ENCODE measurements around the gene LUZP1. TPM values are rescaled to one million over a fixed set of nuclear protein-coding genes. Genes with fewer than 3 reads are reported as not detected.
A peak's percentile ranks its signal among the peaks of the same experiment; 100 is the strongest.

LUZP1 gene
- total RNA-seq, 1 donor from 2014 or later: 5.5 TPM

DNA sequence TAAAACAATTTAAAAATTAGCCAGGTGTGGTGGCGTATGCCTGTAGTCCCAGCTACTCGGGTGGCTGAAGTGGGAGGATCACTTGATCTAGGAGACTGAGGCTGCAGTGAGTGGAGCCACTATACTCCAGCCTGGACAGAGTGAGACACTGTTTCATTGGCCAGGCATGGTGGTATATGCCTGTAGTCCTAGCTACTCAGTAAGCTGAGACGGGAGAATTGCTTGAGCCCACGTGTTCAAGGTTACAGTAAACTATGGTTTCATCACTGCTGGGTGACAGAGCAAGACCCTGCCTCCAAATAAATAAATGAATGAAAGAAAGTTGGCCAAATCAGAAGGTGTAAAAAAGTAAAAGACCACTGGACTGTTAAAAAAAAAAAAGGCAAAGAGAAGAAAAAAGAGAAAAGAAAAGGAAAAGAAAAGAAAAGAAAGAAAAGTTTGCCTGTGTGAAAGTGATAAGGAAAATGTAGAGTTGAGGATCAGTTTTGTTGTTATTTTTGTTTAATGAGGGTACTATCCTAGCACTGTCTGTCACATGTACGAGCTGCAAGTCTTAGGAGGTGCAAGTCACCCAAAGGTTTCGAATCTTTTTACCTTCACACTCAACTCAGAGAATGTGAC lies 52.3 kb downstream of the LUZP1 start:
- no peak for DNase-seq

DNA sequence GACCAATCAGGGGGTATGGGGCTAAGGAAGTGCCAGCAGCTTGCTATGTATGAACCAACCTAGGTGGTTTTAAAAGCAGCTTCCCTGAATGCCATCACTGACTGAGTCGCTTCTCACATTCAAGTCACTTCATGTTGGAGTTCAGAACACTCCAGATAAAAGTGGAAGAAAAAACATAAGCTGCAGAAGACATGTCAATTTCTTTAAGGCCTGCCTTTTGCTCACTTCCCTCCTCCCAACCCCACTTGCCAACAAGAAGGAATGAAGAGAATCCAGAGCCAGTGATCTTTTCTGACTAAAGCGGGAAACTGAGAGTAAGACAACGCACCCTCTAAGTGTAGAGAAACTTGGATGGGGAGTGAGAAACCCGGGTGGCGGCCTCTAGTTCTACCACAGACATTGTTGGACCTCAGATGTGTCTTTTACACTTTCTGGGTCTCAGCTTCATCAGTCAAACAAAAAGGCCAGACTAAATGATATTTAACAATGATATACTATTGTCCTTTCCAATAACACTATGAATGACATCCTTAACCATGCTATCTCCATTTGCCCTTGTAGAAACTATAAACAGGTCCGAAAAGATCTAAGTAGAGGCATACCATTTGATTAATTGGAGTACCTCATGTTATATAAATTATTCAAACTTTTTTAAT lies 54.1 kb downstream of the LUZP1 start:
- no peak for DNase-seq

DNA sequence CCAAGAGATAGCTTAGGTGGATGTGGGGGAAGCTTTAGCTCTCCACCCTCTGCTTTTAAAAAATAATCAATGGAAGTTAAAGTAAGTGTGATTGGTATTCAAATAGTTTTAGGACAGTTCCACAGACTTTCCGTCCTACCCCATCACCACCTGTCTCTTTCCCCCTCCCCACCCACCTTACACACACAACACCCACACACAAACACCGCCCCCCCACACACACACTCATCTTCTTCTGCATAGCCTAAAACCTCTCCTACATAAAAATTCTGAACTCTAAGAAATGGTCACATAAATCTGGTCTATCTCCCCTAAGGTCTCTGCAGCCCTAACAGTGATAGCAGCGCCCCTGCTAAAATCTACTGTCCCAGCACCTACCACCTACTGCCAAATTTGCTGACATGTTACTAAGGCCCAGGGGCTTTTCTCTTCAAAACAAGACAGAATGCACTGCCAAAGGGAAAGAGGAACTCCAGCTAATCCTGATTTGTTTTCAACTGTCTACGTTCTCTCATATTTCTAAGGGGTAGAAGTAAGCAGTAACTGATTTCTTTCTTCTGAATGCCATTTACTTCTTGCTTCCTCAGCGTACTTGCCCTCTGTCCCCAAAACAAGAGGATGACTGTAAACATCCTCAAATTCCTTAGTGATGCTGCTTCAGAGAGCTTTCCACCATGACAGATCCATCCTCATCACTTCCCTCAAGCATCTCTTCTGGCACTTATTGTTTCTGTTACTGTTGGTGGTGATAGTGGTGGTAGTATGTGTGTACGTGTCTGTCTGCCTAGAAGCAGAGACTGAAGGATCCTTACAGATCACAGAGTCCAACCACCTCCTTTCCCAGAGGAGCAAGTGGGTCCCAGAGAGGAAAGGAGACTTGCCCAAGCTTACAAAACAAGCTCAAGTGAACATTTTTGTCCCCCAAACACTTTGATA lies 56.8 kb downstream of the LUZP1 start:
- no peak for DNase-seq

DNA sequence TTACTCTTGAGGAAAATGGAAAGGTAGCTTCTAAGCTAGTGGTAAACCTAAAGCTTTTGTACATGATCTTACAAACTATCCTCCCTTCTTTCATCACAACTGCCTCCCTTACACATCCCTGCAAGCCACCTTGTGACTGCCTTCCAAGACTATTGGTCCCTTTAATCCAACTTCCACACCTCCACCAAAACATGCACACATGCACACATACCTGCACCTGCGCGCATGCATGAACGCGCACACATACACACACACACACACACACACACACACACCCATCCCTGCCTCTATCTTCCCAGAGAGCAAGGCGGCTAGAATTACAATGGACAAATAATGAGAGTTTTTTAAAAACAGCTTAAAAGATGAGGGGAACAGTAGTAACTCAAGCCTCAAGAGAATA lies 58.3 kb downstream of the LUZP1 start:
- DNase-seq: no peak

DNA sequence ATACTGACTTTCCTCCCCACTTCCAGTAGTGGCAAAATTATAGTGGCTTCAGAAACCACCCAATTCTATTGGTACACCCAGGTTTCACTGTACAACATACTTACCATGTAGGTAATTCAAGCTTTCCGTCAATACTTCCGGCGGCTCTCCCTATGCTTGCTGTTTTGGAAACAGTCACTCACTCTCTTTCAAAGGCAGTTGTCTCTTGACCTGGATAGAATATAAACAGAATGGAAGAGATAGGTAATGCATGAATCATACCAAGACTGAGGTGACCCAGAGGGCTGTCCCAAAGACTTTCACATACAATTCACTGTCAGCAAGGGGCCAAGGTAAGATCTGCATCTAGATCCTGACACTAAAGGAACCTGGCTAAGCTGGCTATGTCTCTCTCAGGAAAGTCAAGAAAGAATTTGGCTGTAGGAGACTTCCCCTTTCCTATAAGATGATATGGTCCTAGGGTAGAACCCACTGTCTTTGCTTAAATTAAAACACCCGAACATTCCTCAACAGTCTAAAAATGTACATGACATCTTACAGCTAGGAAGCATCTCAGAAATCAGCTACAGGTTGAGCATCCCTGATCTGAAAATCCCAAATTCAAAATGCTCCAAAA lies 59.6 kb downstream of the LUZP1 start:
- no peak for DNase-seq

DNA sequence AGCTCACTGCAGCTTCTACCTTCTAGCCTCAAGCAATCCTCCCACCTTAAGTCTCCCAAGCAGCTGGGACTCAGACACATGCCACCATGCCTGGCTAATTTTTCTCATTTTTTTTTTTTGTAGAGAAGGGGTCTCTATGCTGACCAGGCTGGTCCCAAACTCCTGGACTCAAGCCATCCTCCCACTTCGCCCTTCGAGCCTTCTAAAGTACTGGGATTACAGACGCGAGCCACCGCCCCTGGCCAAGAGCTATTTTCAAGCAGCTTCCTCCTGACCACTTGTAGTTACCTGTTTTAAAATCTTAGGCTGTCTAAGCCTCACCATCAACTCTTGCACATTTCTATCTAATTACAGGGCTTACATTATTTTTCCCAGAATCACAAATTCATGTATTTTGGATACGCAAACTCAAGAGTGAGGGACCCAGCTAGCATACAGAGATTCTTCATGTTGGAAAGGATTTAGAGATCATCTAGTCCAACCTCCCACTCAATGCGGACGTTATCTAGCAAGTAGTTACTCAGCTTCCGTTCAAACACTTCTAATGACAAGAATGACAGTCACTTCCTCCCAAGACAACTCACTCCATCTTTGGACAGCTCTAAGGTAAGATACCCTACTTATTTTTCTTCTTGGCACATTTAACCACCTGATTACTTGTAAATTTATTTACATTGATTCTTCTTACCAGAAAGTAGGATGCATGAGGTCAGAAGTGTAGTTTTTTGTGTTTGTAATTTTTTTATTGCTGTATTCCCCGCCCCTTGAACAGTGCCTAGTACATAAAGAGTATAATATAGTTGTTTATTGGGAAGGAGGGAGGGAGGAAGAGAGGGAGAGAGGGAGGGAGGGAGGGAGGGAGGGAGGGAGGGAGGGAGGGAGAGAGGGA lies 65.4 kb downstream of the LUZP1 start:
- no peak for DNase-seq

DNA sequence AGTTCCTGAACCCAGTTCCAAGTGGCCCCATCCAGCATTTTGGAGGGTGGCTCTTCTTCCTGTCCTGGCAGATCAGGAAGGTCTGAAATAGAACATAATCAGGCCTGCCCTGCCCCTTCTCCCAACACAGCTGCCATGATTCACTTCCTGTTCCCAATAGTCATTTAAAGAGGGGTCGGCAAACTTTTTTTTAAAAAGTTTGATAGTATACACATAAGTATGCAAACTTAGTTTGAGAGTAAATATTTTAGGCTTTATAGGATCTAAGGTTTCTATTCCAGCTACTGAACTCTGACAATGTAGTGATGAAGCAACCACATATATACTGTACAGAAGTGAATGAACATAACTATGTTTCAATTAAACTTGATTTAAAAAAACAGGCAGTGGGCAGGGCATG lies 66.4 kb downstream of the LUZP1 start:
- no peak for DNase-seq

DNA sequence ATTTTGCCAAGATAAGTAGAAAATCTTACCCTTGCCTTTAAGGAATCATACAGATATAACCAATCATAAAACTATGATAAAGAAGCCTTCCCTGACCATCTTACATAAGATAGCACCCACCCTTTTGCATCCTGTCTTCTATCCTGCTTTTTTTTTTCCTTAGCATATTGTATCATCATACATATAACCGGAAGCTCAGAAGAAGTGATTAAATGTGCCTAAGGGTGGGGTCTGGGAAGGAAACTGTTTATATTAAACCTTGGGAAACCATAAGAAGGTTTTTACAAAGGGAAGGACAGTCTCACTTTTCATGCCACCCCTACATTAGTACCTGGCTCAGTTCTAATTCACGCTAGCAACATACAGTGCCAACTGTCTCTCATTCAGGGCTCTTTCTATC lies 66.8 kb downstream of the LUZP1 start:
- no peak for DNase-seq

DNA sequence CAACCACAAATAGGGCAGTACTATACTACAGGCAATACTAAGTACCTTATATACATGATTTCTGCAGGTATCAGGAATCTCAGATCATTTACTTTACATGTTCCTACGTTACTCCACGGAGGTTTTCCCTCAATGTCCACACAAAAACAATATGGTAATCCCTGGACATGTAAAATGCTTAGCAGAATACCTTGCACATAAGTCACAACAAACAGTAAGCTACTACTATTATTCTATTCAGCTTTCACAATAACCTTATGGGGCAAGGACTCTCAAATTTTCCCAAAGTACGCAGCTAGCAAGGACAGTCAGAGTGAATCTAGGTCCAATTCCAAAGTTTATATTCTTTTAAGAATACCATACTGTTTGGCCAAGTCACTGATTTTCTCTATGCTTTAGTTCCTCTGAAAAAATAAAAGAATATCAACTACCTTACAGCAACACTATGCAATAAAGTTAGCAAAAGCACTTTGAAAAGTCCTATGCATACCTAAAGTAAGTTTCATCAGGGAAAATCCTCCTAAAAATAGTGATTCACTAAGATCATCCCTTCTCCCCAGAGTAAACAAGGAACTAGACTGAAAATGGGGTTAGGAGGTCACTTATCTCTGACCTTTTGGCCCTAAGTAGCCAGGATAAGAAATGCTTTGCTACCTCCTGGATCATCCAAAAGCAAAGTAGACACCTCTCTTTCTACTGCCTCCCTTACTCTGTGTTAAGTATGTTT lies 67.4 kb downstream of the LUZP1 start:
- DNase-seq: no peak

DNA sequence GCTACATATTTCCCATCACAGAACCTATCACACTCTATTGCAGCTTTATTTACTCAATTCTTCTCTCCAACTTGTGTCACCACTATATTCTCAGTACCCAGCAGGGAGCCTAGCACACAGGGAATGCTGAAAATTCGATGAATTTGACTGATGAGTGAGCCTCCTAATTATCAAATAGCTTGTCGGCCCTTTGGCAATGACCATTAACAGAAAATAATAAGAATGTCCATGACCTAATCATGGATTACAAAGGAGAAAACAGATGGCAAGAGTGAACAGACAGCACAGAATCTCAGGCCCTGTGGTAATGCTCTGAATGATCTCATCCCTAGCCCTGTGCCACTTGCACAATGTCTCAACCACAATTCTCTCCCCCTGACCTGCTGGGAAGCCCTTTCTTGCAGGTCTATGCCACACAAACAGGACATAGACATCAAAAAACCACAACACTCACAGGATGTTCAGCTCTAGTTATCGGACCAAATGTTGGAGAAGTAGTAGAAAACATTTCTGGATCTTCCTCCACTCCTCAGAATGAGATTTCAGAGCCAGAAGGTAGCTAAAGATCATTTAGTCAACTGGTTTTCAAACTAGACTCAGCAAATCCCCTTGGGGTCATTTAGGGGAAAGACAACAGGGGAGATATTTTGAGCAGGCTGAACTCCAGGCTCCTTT lies 68.4 kb downstream of the LUZP1 start:
- no peak for DNase-seq

DNA sequence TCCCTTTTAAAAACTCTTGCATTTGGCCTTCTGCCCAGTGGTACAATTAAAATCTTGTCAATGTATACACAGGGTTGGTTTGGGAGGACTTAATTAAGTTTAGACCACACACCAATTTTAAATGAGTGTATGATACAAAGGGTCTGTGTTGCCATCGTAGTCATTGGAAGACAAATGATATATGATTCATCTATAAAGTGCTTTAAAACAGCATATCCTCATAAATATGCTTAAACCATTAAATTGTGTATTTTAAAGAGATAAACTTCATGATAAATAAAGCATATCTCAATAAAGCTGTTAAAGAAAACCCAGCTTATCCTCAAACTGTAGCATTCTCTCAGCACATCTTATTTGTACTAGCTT lies 69.5 kb downstream of the LUZP1 start:
- DNase-seq: no peak

DNA sequence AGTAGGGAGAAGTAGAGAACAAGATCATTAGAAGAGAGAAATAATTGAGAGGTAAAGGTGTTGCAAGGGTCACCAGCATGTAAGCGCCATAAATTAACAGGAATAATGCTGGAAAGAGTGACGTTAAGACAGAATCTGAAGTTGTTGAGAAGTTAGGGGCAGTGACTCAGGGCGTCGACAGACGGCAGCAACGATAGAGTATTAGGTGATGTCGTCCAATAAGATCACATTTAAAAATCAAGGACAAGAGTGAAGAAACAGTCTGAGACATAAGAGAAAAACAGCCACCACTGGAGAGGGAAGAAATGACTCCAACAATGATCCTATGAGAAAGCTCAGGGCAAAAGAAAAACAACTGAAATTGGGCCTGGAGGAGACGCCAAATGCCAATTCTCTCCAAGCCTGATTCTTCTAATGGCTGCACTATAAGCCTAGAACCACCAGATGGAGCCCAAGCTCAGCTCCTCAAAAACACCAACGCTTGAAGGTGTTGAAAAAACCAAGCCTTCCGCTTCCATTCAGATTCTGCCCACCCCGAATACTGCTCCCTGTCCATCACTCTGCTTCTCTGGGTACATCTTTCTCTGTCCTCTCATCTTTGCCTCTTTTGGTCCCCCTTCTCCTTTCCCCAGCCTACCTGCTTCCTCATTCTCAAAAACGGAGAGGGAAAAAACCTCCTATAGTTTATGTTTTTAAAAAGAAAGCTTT lies 70.0 kb downstream of the LUZP1 start:
- DNase-seq: peak; percentile 20

DNA sequence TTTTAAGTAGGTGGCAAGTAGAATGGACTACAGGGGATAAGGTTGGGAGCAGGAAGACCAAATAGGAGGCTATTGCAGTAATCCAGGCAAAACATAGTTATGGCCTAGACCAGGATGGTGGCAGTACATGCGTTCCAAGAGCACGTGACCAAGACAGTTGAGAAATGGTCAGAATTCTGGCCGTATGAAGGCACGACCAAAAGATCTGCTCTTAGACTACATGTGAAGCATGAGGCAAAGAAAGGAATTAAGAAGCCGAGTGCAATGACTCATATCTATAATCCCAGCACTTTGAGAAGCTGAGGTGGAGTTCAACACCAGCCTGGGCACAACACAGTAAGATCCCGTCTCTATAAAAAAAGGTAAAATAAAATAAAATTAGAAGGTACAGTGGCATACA lies 71.3 kb downstream of the LUZP1 start:
- no peak for DNase-seq

DNA sequence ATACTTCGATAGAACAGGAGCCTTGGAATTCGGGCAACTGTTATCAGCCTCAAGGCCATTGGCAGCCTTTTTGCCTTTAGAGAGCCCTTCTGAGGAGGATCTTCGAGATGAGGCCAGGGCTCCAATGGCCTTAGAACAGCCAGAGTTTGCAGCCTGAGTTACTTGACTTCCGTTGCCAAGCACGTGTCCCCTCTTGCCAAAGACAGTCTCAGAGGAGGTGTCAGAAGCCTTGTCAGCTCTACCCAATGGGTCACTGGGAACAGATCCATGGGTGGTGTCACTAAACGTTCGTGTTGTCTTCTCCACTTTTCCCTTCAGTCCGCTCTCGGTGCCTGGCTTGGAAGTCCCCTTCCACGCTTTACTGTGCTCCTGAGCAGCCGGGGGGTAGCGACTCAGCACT lies 76.2 kb downstream of the LUZP1 start:
- DNase-seq: no peak

DNA sequence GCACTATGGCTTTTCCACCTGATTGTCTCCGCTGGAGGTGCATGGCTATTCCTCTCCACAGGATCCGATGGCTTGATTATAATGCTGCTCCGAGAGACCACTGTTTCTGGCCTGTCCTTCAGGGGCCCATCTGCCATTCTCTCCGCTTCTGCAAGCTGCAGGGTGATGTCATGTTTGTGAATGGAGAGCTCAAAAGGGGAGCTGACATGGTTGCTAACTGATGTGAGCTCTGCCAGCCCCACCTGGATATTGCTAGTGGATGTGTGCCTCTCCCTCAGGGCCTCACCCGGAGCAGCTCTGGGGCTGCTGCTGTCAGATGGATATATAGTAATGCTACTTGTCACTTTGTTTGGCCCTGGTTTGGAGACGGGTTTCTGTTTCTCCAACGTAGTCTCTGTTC lies 77.1 kb downstream of the LUZP1 start:
- DNase-seq: no peak

DNA sequence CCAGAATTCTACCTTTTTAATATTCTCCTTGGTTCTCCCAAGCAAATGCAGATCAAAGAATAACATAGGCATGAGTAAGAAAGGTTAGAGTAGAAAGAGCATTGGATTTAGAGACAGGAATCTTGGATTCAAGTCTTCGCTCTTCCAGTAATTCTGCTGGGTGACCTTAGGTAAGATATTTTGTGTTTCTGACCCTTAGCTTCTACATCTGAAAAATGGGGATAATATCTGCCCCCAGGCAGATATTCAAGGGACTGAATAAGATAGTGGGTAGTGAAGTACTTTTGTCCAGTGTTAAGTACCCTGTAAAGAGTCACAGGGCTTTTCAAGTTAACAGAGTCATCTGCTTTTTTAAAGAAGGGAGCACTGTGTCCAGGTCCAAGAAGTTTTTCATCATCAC lies 78.6 kb downstream of the LUZP1 start:
- no peak for DNase-seq

DNA sequence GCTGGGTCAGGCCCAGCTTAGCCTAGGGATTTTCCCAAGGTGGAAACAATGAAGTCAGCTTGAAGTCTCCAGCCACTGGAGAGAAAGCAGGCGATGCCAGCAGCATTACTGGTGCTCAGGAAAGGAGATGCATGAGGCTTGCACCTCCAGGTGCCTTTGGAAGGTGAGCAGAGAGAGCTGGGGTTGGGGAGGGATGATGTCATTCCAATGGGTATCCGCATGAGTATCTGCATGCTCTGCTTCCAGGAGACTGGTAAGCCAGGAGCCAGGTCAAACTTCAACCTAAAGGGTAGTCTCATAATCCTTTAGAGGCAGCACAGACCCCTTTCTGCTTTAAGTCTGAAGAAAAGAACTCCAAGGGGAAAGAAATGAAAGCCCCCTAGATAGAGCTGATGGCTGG lies 80.6 kb downstream of the LUZP1 start:
- DNase-seq: no peak

DNA sequence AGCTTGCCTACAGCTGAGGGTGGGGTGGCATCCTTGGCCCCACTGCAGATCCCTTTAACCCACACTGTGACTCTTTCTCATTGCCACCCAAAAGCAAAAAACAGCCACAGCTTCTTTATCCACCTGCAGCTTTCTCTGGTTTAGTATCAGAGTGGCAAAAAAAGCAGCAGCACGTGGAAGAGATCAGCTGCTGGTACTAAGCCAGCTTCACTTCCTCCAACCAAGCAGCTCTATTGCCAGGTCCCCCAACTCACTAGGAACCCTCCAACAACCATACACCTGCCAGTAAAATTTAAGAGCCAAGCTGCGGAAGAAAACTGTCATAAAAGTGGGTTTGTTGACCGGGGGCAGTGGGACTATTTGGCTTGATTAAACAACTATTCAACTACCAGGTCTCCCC lies 83.0 kb downstream of the LUZP1 start:
- DNase-seq: no peak

DNA sequence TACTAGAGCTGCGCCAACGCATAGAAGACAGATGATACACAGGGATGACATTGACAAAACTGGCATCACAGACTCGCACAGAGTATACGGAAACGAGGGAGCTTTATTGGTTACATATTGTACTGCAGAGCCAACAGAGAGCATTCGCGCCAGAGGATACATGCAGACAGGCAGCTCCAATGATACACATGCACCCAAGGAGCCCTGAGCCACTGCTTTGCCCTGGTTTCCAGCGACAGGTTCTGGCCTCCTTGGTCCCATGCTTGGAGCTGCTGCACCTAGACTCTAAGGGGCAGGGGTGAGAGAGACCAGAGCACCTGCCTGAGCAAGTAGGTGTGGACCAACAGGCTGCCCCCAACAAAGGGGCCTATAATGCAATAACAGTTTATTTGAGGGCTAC lies 83.8 kb downstream of the LUZP1 start:
- no peak for DNase-seq

Measured in occipital lobe (tissue), 2 donors.